Fibroblast of pulmonary artery (primary cell): ENCODE results near the gene ALDH7A1.

Experiments used
- DNase-seq: peaks from one replicate; pipeline ENCODE4 v3.0.0-alpha.2; 2010; ENCODE audit warnings: low read depth
- H3K4me3 ChIP-seq: replicated peaks from 2 replicates; pipeline ENCODE4 v1.5.1; 2011; ENCODE audit warnings: low read depth, mild to moderate bottlenecking, control low read depth, low read length, moderate library complexity
- TF ChIP-seq, protein P1 (sequence below): IDR thresholded peaks from 2 replicates; pipeline ENCODE4 v1.5.1; 2011; ENCODE audit warnings: mild to moderate bottlenecking, control low read depth, low read length, inconsistent platforms; ENCODE audit errors: missing control alignments

ALDH7A1 gene

DNA sequence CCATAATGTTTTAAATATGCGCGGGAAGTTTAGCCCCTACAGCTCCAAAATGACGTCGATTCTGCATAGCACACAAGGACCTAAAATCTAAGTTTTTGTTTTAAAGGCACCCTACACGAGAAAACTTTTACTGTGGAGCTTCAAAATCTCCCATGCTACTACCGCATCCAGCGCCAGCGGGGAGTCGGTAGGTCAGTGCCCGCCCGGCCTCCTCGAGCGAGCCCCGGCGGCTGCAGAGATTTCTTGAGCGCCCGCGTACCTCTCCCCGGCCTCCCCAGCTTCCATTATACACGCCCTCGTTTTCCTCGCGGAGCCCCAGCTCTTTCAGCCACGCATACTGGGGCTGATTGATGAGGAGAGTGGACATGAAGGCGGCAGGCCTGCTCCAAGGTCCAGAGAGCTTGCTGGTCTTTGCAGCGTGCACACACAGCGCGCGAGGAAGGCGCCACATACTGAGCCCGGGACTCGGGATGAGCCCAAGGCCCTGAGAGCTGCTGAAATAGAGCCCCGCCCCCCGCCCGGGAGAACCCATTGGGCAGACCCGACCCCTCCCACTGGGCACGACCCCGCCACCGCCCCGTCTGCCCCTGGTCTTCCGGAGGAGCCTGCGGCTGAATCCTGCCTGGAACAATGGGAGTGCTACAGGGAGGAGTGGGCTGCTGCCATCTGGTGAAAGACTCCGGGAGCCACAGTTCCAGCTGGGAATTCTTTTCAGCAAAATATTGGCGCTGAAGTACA lies at the start of gene ALDH7A1:
Gene ALDH7A1, minus strand, starts transcription at position 472 of the 738 bp plus-strand sequence. Its CDS starts 21 bp downstream, at position 451.
- DNase-seq = peak; percentile 95
- TF ChIP-seq, protein P1, sequence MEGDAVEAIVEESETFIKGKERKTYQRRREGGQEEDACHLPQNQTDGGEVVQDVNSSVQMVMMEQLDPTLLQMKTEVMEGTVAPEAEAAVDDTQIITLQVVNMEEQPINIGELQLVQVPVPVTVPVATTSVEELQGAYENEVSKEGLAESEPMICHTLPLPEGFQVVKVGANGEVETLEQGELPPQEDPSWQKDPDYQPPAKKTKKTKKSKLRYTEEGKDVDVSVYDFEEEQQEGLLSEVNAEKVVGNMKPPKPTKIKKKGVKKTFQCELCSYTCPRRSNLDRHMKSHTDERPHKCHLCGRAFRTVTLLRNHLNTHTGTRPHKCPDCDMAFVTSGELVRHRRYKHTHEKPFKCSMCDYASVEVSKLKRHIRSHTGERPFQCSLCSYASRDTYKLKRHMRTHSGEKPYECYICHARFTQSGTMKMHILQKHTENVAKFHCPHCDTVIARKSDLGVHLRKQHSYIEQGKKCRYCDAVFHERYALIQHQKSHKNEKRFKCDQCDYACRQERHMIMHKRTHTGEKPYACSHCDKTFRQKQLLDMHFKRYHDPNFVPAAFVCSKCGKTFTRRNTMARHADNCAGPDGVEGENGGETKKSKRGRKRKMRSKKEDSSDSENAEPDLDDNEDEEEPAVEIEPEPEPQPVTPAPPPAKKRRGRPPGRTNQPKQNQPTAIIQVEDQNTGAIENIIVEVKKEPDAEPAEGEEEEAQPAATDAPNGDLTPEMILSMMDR = peak; percentile 61

DNA sequence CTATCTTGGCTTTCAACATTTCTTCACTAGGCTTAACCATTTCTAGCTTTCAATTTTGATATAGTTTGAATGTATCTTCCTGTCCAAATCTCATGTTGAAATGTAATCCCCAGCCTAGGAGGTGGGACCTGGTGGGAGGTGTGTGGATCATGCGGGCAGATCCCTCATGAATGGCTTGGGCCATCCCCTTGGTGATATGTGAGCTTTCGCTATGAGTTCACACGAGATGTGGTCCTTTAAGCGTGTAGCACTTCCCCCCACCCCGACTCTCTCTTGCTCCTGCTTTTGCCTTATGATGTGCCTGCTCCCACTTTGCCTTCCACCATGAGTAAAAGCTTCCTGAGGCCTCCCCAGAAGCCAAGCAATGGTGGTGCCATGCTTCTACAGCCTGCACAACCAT lies 46.4 kb upstream of the ALDH7A1 start:
- TF ChIP-seq, protein P1 = no peak
- DNase-seq = no peak
- no peak overlapping the region for H3K4me3 ChIP-seq

More for the DNA sequence above, at the start of gene ALDH7A1:
- peak within 1 kb of the TSS; percentile 64 for H3K4me3 ChIP-seq

DNA sequence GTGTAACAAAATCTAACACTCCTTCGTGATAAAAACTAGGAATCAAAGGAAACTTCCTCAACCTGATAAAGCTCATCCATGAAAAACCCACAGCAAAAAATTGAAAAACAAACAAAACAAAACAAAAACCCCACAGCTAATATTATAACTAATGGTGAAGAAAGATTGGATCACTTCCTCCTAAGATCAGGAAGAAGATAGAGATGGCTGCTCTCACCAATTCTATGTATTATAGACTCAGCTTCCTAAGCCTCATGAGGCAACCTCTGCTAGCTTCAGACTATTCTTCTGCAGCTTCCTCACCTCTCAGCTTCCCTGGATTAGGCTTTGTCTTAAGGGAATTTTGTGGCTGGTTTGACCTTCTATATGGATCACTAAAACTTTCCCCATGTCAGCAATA lies 45.8 kb upstream of the ALDH7A1 start:
- DNase-seq = no peak
- TF ChIP-seq, protein P1 = no peak
- H3K4me3 ChIP-seq = no peak overlapping the region

GRCh38 chr5:126636956-126637355 lies 41.9 kb upstream of the ALDH7A1 start:
- TF ChIP-seq, protein P1 = no peak
- H3K4me3 ChIP-seq = no peak overlapping the region
- no peak for DNase-seq

- DNase-seq = no peak
Observed at GRCh38 chr5:126635585-126635984, 40.6 kb upstream of the ALDH7A1 start.

DNA sequence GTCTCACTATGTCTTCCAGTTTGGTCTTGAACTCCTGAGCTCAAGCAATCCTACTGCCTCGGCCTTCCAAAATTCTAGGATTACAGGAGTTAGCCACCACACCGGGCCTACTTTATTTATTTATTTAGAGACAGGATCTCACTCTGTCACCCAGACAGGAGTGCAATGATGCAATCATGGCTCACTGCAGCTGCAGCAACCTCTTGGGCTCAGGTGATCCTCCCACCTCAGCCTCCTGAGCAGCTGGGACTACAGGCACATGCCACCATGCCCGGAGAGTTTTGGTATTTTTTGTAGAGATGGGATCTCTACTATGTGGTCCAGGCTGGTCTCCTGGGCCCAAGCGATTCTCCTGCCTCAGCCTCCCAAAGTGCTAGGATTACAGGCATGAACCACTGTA lies 38.5 kb upstream of the ALDH7A1 start:
- DNase-seq = no peak
- H3K4me3 ChIP-seq = no peak overlapping the region
- TF ChIP-seq, protein P1 = no peak

More at GRCh38 chr5:126635585-126635984, 40.6 kb upstream of the ALDH7A1 start:
- TF ChIP-seq, protein P1 = no peak
- H3K4me3 ChIP-seq = no peak overlapping the region

DNA sequence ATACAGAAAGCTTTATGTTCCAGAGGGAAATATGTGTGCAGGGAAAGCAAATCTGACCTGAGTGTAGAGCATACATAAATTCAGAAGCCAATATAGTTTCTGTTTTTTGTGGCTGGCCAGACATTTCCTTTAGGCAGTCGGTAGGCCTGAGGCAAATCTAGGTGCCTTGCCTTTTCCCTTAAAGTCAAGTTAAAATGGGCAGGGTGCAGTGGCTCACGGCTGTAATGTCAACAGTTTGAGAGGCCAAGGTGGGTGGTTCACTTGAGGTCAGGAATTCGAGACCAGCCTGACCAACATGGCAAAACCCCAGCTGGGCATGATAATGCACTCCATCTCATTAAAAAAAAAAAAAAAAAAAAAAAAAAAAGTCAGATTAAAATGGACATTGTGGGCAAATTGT lies 36.9 kb upstream of the ALDH7A1 start:
- DNase-seq = no peak
- no peak overlapping the region for H3K4me3 ChIP-seq
- TF ChIP-seq, protein P1 = no peak
